GM04504 (cell line): Measurements from ENCODE around the gene NQO2.

Experiments
- DNase-seq: peaks from one replicate; pipeline ENCODE4 v3.0.0-alpha.2; 2012; ENCODE audit warnings: low read depth

The NQO2 gene

DNA sequence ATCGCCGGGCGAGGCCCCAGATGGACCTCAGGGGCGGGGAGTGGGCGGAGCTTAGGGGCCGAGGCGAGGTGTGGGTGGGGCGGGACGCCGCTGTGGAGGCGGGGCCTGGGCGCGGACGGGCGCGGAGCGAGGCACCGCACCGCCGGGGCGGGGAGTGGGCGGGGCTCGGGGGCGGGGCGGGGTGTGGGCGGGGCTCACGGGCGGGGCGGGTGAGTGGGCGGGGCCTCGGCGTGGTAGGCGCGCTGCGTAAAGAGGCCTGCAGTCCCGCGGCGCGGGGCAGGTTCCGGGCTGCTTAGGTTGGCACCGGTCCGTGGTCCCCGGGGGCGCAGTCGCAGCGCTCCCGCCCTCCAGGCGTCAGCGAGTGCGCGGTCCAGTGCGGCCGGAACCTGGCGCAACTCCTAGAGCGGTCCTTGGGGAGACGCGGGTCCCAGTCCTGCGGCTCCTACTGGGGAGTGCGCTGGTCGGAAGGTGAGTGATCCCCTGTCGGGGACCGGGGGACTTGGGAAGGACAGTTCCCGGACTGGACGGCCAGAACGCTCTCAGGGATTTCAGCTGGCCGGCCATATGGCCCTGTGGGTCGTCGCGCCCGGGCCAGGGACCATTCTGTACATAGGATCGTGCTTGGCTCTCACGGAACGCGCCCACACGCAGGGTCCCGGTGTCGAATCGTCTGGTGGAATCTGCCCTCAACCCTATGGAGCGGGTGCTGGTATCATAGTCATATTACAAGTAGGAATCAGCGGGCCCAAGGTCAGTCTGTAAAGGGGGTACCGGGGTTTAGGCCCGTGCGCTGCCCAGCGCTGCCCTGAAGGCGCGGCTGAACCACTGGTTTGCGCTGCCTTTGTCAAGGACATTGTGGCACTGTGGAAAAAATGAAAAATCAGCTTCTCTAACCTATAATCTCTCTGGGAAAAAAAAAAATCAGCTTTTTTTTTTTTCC is at the start of gene NQO2:
Gene NQO2 (plus strand): TSS at position 277 of the 940 bp plus-strand sequence. CDS start 6,659 bp downstream, outside the sequence.
- no peak for DNase-seq

DNA sequence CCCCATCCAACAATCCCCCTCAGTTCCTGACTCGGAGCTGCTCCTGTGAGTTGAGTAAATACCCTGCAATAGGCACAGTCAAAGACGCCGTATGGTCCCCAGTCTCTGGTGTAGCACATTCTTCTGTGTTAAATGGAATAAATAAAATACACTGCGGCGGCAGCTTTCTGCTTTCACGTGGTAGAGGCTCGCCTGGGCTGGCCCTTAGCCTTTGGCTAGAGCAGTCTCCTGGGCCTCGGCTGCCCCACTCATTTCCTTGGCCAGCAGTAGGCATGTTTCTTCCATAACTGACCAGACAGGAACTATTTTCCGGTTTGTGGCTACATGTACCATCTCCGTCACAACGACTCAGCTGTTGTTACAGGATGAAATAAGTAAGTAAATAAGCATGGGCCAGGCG is 49.0 kb upstream of the NQO2 start:
- no peak for DNase-seq

- DNase-seq: no peak
Observed at GRCh38 chr6:2951728-2952127, 48.0 kb upstream of the NQO2 start.

DNA sequence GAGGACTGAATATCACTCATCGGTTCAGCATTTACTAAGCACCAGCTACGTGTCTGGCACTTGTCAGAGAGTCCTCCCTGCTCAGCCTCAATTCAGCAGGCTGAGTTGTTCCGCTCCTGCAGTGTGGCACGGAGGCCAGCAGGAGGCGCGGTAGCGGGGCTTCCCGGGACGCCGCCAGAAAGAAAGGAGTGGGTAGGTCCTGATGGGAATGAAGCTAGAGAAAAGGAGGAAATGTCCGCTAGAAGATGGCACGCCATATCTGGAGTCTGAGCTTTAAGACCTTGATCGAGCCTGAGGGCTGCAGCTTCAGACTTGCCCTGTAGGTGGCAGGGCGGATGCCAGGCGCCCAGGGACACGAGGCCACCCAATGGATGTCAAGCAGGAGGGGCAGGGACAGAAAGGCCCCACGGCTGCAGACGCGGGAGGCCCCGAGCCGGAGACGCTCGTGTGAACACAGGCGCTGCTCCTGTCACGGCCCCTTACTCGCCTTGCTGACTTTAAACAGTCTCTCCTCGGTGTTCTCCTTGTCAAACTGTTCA is 47.1 kb upstream of the NQO2 start:
- DNase-seq: peak; percentile 91

DNA sequence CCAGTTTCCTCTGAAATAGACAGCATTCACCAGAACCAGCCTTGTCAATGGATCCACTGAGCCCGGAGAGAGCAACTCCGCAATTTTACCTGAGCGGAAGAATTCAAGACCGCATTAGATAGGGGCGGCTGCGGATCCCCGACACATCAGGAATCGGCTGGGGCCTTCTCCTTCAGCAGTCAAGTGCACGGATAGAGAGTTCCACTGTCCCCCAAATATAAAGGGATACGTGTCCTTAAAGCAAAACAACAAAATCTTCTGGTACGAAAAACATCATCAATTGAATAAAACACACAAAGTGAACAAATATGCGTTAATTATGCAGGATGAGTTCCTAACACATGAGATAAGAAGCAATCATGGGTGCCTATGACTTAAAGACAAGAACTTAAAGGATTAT is 46.6 kb upstream of the NQO2 start:
- no peak for DNase-seq

DNA sequence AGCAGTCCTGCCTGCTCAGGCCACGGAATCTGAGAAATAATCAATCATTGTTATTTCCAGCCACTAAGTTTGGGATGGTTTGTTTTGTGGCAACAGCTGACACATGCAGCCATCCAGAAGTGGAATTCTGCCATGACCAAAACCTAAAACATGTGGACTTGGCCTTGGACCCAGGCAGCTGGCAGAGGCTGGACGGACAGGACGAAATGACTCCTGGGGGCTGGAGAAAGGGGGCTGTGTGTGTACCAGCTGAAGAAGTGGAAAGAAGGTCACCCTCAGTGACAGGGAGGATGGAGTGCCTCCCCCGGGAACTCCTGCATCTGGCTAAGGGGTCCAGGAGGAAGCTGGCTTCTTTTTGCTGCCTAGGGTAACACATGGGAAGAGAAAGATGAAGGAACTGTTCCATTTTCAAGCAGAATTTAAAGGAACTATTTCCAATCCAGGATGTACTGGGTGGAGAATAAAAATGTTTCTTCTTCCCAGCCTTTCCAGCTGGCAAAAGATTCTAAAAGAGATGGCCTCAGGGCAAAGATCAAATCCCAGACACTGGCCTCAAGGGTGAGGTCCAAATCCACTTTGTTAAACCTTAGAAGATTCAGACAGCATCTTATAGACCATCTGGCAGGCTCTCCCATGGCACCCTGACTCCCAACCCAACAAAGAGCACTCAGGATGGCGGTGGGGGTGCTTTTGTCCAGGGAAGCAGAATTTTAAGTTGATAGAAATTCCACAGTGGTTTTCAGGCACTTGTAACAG is 42.6 kb upstream of the NQO2 start:
- DNase-seq: no peak

- no peak for DNase-seq
Observed at GRCh38 chr6:2957696-2958330, 41.9 kb upstream of the NQO2 start.

GRCh38 chr6:2958331-2958711 is 41.4 kb upstream of the NQO2 start:
- DNase-seq: no peak

- no peak for DNase-seq
Observed at GRCh38 chr6:2958776-2959175, 40.9 kb upstream of the NQO2 start.

DNA sequence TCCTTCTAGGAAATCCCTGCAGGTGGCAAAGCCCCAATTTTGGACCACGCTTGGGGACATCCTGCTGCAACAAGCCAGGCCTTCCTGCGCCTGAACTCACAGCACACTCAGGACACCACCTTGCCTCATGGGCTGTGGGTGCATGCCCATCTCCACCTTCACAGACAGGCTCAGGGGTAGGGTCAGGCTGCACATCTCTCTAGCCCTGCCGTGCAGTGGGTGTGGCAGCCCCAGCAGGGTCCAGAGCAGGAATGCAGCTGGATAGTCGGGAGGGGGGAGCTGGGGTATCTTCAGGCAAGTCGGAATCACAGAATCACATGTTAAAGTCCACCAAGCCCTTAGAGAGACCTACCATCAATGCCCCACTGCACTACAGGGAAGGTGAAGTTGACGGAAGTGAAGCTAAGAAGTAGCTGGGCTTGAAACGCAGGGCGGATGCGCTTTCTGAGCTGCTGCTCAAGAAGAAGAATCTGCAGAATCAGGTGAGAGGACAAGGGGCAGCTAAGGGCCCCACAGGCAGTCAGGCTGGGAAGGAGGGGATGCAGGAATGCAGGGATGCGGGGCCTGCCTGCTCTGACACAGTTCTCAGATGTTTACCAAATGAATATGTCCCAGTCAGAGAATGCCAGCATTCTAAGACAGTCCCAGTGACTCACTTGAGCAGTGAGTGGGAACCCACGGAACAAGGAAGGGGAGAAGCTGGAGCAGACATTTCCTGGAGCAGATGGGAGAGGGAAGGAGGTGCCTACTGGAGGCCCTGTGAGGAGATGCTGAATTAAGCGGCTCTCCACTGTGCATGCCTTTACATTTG is 39.6 kb upstream of the NQO2 start:
- peak; percentile 63 for DNase-seq

GRCh38 chr6:2960935-2961334 is 38.8 kb upstream of the NQO2 start:
- no peak for DNase-seq

- no peak for DNase-seq
Observed at GRCh38 chr6:2961506-2961905, 38.2 kb upstream of the NQO2 start.

DNA sequence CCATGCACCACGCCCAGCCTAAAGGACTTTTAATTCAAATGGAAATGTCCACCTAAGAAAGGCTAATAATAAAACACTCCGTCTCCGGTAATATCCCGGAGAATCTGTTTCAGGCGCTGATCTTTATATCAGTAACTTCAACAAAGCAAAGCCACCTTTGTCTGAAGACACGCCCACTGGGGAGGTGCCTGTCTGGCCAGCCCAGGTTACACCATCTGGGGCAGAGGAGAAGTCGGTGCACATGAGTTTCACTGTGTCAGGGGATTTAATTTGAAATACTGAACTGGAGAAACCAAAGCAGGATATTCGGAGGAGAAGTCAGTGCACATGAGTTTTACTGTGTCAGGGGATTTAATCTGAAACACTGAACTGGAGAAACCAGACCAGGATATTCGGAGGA is 37.7 kb upstream of the NQO2 start:
- no peak for DNase-seq

DNA sequence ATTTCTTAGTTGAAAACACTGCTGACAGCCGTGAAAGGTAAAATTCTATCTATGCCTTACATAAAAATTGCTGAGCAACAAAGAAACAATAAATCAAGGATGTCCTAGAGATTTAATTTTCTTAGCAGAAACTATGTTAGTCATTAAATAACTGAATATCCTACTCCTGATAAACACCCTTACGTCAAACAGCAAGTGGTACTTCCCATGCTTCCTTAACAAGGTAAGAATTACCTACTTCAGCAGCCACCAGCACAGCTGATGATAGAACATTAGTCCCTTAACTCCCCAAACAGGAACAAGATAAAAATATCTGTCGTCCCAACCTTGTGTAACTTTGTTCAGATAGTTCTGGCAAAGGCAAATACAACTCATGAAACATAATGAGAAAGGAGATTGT is 37.1 kb upstream of the NQO2 start:
- DNase-seq: no peak

- no peak for DNase-seq
Observed at GRCh38 chr6:2963756-2964155, 35.9 kb upstream of the NQO2 start.

DNA sequence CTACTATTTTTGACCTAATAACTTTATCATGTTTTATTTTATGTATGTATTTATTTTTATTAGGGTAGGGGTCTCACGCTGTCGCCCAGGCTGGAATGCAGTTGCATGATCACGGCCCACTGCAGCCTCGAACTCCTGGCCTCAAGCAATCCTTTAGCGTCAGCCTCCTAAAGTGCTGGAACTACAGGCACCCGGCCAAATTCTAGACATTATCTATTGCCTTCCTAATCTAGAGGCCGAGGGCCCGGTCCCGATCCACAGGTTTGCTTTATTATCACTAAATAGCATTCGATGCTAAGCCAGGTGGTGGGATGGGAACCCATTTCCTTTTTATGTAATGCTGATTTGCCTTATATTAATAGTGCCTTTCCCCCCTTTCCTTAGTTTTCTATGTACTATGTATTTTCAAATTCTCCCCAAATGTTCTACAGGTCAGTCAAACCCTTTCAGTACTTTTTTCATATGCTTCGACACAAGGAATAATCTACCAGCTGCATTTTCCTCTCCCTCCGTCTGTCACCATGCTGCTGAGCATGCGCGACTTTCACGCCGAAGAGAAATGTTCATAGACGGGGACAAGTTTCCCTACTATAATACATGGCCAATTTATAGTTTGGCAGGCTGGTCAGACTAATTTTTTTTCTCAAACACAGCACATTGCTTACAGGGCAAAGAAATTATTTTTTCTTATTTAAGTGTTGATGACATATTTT is 34.7 kb upstream of the NQO2 start:
- no peak for DNase-seq

GRCh38 chr6:2966347-2966746 is 33.3 kb upstream of the NQO2 start:
- no peak for DNase-seq

DNA sequence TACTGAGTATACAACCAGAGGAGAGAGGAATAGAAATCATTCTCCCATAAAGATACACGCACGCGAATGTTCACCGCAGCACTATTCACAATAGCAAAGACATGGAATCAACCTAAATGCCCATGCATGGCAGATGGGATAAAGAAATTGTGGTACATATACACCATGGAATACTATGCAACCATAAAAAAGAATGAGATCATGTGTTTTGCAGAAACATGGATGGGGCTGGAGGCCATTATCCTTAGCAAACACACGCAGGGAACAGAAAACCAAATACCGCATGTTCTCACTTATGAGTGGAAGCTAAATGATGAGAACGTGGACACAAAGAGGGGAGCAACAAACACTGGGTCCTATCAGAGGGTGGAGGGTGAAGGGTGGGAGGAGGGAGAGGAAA is 31.8 kb upstream of the NQO2 start:
- DNase-seq: no peak

GRCh38 chr6:2968600-2969135 is 31.0 kb upstream of the NQO2 start:
- no peak for DNase-seq

- no peak for DNase-seq
Observed at GRCh38 chr6:2969549-2969948, 30.1 kb upstream of the NQO2 start.
